Esophagus muscularis mucosa (tissue), 4 donors: ENCODE measurements around the gene PLD5. TPM values are rescaled to one million over a fixed set of nuclear protein-coding genes. Genes with fewer than 3 reads are reported as not detected.
"Not testable (repeated sequence)": the region's sequence is repeated elsewhere in the genome, so short reads cannot be mapped to it uniquely, and the experiment has no call there.

Source experiments
- DNase-seq: peaks from one replicate; pipeline ENCODE4 v3.0.0-alpha.2; 2017; ENCODE audit errors: extremely low spot score
- H3K27ac ChIP-seq, 4 donors: fragments of 200-600 bp; sonication (generic); replicated peaks in 1 of 4; 1 replicate in 3 of 4; 2 replicates in 1 of 4; pipeline ENCODE4 v1.5.1; 2016 to 2019; ENCODE audit warnings: mild to moderate bottlenecking in 1 of 4
- H3K27me3 ChIP-seq, 4 donors: fragments of 200-600 bp; sonication (generic); one replicate each; pipeline versions ENCODE4 v1.5.1 to v1.6.0; 2016 to 2019
- H3K36me3 ChIP-seq, 4 donors: fragments of 200-600 bp; sonication (generic); one replicate each; pipeline ENCODE4 v1.5.1; 2016 to 2019
- H3K4me1 ChIP-seq, 4 donors: fragments of 200-600 bp; sonication (generic); one replicate each; pipeline ENCODE4 v1.5.1; 2016 to 2019
- H3K4me3 ChIP-seq, 4 donors: fragments of 200-600 bp; sonication (generic); 1 replicate in 2 of 4; 2 replicates in 2 of 4; pipeline ENCODE4 v1.5.1; 2016 to 2019; ENCODE audit warnings: mild to moderate bottlenecking in 4 of 4, moderate library complexity in 1 of 4
- H3K9me3 ChIP-seq, 4 donors: fragments of 200-600 bp; sonication (generic); 1 replicate in 3 of 4; 2 replicates in 1 of 4; pipeline ENCODE4 v1.5.1; 2016 to 2019
- CTCF ChIP-seq, 3 experiments: fragments of 200-600 bp in 2 of 3; fragments of 450-650 bp in 1 of 3; sonication (generic) in 2 of 3; IDR thresholded peaks; one replicate each; pipeline ENCODE4 v1.5.1; 2017 to 2019; ENCODE audit warnings: antibody characterized with exemption in 3 of 3, mild to moderate bottlenecking in 2 of 3, moderate library complexity in 1 of 3
- EP300 ChIP-seq: sonication (generic); formaldehyde crosslinking; IDR thresholded peaks from one replicate; pipeline ENCODE4 v1.6.1; 2017; ENCODE audit warnings: antibody characterized with exemption
- POLR2A ChIP-seq: fragments of 450-650 bp; IDR thresholded peaks from one replicate; pipeline ENCODE4 v1.6.1; 2017; ENCODE audit warnings: antibody characterized with exemption, moderate library complexity, mild to moderate bottlenecking, low read depth
- POLR2AphosphoS5 ChIP-seq, 2 donors: sonication (generic); formaldehyde crosslinking; IDR thresholded peaks; one replicate each; pipeline ENCODE4 v1.6.1; 2017; ENCODE audit warnings: antibody characterized with exemption in 2 of 2
- WGBS: methylation state at CpG from one replicate; pipeline ENCODE4 v1.1.5; 2018; 5-methylcytosine and 5-hydroxymethylcytosine counted together
- intact Hi-C: fragments of 100-400 bp; cut with DNase I; formaldehyde crosslinking; loops from one replicate; pipeline ENCODE4 v1.15.1; 2023
- total RNA-seq, 4 donors: library from RNA; depleted of rRNA; stranded (reverse); fragments of >200 nt; gene quantifications; one replicate each; pipeline versions ENCODE4 v1.1.0 to v1.2.1, GENCODE V29; 2016

Gene PLD5
- total RNA-seq, 4 donors from 2014 or later, result 0.33 to 1.7 (median 0.50) TPM

DNA sequence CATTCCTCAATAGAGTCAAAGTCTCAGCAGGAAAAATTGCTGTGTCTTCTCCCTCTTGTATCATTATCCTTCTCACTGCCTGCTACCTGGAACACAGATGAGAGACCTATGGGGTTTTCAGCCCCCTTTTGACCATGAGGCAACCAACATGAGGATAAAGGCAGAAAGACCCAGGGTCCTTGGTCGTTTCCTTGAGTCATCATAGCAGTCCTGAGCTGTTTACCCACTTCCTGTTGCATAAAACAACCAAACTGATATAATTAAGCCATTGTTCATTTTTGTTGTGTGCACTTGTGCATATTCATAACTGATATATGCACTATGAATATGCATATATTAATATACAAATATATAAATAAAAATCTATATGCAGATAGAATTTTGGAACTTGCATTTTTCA lies 337.3 kb downstream of the PLD5 start:
- intact Hi-C loops, result no loop called here
- H3K27ac ChIP-seq, result no peak overlapping the region
- H3K4me3 ChIP-seq, result no peak overlapping the region
- H3K27me3 ChIP-seq, result peaks cover 0 to 3% (median 0%) of the 10 kb centered on the region in 4 donors
- H3K9me3 ChIP-seq, result no peaks in the 10 kb centered on the region
- no peaks in the 10 kb centered on the region for H3K4me1 ChIP-seq
- TF ChIP-seq POLR2AphosphoS5 (IDR thresholded peaks at IDR 0.05), result no peak
- DNase-seq, result no peak
- no peaks in the 10 kb centered on the region for H3K36me3 ChIP-seq
- whole genome bisulfite sequencing, result 45% methylated on average over 1 of the region's 1 CpG

DNA sequence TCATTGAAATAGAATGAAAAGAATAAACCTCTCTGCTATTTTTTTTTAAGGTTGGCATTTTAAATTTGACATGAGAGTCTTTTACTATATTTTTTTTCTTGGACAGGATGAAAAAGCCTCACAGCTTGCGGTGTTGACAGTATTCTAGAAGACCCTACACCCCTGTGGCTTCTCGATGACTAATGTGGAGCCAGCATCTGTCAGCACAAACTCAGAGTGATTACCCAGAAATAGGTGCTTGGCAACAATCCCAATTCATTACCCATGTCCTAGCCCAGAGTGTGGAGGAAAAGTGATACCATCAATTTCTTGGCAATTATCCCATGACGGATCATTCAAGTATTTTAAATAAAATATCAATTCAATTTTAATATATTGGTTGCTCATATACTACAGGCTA lies 338.8 kb downstream of the PLD5 start:
- H3K27me3 ChIP-seq, result peaks cover 0 to 3% (median 0%) of the 10 kb centered on the region in 4 donors
- H3K4me1 ChIP-seq, result no peaks in the 10 kb centered on the region
- no peak for TF ChIP-seq CTCF (IDR thresholded peaks at IDR 0.05)
- no peak for TF ChIP-seq POLR2A
- no peak for TF ChIP-seq EP300
- no peak for TF ChIP-seq POLR2AphosphoS5 (IDR thresholded peaks at IDR 0.05)
- H3K27ac ChIP-seq, result no peak overlapping the region
- DNase-seq, result no peak
- intact Hi-C loops, result no loop called here
- no peaks in the 10 kb centered on the region for H3K9me3 ChIP-seq
- 52% methylated on average over 3 of the region's 3 CpGs for WGBS
- no peak overlapping the region for H3K4me3 ChIP-seq
- no peaks in the 10 kb centered on the region for H3K36me3 ChIP-seq

DNA sequence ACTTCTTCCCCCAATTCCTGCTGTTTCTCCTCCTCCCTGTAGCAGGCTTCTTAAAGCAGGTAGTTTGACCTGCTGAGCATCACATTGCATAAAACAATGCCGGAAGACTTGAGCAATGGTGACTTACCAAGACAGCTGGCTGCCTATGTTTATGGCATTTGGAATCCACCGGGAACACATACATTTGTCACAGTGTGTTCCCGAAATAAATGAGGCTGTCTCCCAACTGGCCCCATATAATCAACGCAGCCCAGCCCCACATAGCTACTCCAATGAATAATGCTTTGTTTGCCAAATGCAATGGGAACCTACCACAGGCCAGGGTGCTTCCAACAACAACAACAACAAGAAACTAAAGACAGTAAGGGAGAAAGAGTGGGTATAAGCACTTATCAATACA lies 339.5 kb downstream of the PLD5 start:
- no peak for TF ChIP-seq EP300
- TF ChIP-seq CTCF (IDR thresholded peaks at IDR 0.05), result no peak
- TF ChIP-seq POLR2A, result no peak
- TF ChIP-seq POLR2AphosphoS5 (IDR thresholded peaks at IDR 0.05), result no peak
- Histone ChIP-seq H3K27me3 (peaks cover 0 to 3% (median 0%) of the 10 kb centered on the region in 4 donors), H3K4me3 (no peak overlapping the region), H3K9me3 (no peaks in the 10 kb centered on the region), H3K4me1 (no peaks in the 10 kb centered on the region), H3K27ac (no peak overlapping the region), H3K36me3 (no peaks in the 10 kb centered on the region)
- no peak for DNase-seq
- intact Hi-C loops, result no loop called here
- WGBS, result 29% methylated on average over 4 of the region's 4 CpGs

GRCh38 chr1:242179767-242180166 lies 344.7 kb downstream of the PLD5 start:
- H3K4me1 ChIP-seq, H3K27ac ChIP-seq, H3K27me3 ChIP-seq, DNase-seq, intact Hi-C loops, H3K36me3 ChIP-seq, H3K4me3 ChIP-seq: not testable (repeated sequence)
- peaks cover 0 to 11% (median 4%) of the 10 kb centered on the region in 4 donors for H3K9me3 ChIP-seq
- 54% methylated on average over 5 of the region's 5 CpGs for WGBS

GRCh38 chr1:242178924-242179708 lies 345.4 kb downstream of the PLD5 start:
- TF ChIP-seq POLR2AphosphoS5 (IDR thresholded peaks at IDR 0.05), result no peak
- TF ChIP-seq EP300, result no peak
- TF ChIP-seq CTCF (IDR thresholded peaks at IDR 0.05), result no peak
- TF ChIP-seq POLR2A, result no peak
- DNase-seq, result no peak
- 36% methylated on average over 8 of the region's 8 CpGs for whole genome bisulfite sequencing

DNA sequence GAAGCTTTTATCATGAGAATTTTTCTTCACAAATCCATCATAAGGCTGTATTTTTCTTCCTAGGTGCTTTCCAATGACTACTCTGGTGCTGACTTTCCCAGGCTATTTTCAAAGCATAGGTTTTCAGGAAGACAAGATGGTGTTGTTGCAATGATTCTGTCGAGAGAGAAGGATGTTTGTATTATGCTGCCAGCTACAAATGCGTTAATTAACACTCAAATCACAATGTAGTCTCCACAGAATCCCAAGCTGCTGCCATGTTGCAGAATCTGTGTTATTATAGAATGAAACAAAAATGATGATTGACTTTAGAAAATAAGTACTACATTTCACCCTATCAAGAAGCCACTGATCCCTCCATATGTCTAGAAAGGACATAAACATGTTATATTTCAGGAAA lies 346.1 kb downstream of the PLD5 start:
- no peak for DNase-seq
- Histone ChIP-seq H3K27ac (no peak overlapping the region), H3K36me3 (no peaks in the 10 kb centered on the region), H3K4me1 (no peaks in the 10 kb centered on the region), H3K27me3 (no peaks in the 10 kb centered on the region), H3K9me3 (peaks cover 0 to 11% (median 4%) of the 10 kb centered on the region in 4 donors), H3K4me3 (no peak overlapping the region)
- 34% methylated on average over 2 of the region's 2 CpGs for WGBS
- intact Hi-C loops, result no loop called here
- TF ChIP-seq POLR2A, result no peak
- TF ChIP-seq POLR2AphosphoS5 (IDR thresholded peaks at IDR 0.05), result no peak
- no peak for TF ChIP-seq EP300
- no peak for TF ChIP-seq CTCF (IDR thresholded peaks at IDR 0.05)

More at GRCh38 chr1:242178924-242179708, 345.4 kb downstream of the PLD5 start:
- Histone ChIP-seq H3K36me3 (no peaks in the 10 kb centered on the region), H3K4me3 (no peak overlapping the region), H3K9me3 (peaks cover 0 to 11% (median 4%) of the 10 kb centered on the region in 4 donors), H3K27me3 (no peaks in the 10 kb centered on the region), H3K4me1 (no peaks in the 10 kb centered on the region), H3K27ac (no peak overlapping the region)
- intact Hi-C loops, result no loop called here
